Left renal pelvis (tissue), 4 donors: Measurements from ENCODE around the gene TRIM67. TPM values are rescaled to one million over a fixed set of nuclear protein-coding genes. Genes with fewer than 3 reads are reported as not detected.

Experiments used
- DNase-seq, 4 donors: peaks; one replicate each; pipeline ENCODE4 v3.0.0-alpha.2; 2013; ENCODE audit warnings: low read depth in 4 of 4, low spot score in 3 of 4
- polyA plus RNA-seq, 4 donors: library from polyadenylated mRNA; unstranded; fragments of 120-200 nt; gene quantifications; one replicate each; pipeline ENCODE4 v1.2.1, GENCODE V29; 2013; ENCODE audit not compliant: insufficient read length in 4 of 4

TRIM67 gene
- polyA plus RNA-seq, 4 donors, result 0.06 to 0.20 (median 0.12) TPM

GRCh38 chr1:231181271-231181670 lies 19.4 kb downstream of the TRIM67 start:
- no peak for DNase-seq

GRCh38 chr1:231182317-231182716 lies 20.5 kb downstream of the TRIM67 start:
- DNase-seq, result no peak

GRCh38 chr1:231183639-231184590 lies 22.1 kb downstream of the TRIM67 start:
- no peak for DNase-seq

- DNase-seq, result no peak
Measured at GRCh38 chr1:231184891-231185290, 23.0 kb downstream of the TRIM67 start.

- no peak for DNase-seq
Measured at GRCh38 chr1:231185391-231185790, 23.5 kb downstream of the TRIM67 start.

- DNase-seq, result no peak
Measured at GRCh38 chr1:231186356-231187115, 24.7 kb downstream of the TRIM67 start.

- DNase-seq, result no peak
Measured at GRCh38 chr1:231187571-231187970, 25.7 kb downstream of the TRIM67 start.

- no peak for DNase-seq
Measured at GRCh38 chr1:231188072-231188471, 26.2 kb downstream of the TRIM67 start.

- no peak for DNase-seq
Measured at GRCh38 chr1:231188768-231189167, 26.9 kb downstream of the TRIM67 start.

- no peak for DNase-seq
Measured at GRCh38 chr1:231189683-231190270, 27.9 kb downstream of the TRIM67 start.

GRCh38 chr1:231190456-231190855 lies 28.6 kb downstream of the TRIM67 start:
- DNase-seq, result no peak

- peak; percentile 26 to 50 (median 44) for DNase-seq
Measured at GRCh38 chr1:231192620-231193163, 30.8 kb downstream of the TRIM67 start.

- peak in 1 of 4 donors; percentile 6 for DNase-seq
Measured at GRCh38 chr1:231193710-231194340, 32.0 kb downstream of the TRIM67 start.

GRCh38 chr1:231194476-231194842 lies 32.6 kb downstream of the TRIM67 start:
- DNase-seq, result no peak

- DNase-seq, result no peak
Measured at GRCh38 chr1:231194843-231195516, 33.1 kb downstream of the TRIM67 start.

- no peak for DNase-seq
Measured at GRCh38 chr1:231196307-231196706, 34.4 kb downstream of the TRIM67 start.

GRCh38 chr1:231196728-231197127 lies 34.9 kb downstream of the TRIM67 start:
- DNase-seq, result no peak

GRCh38 chr1:231199868-231200267 lies 38.0 kb downstream of the TRIM67 start:
- no peak for DNase-seq

GRCh38 chr1:231200388-231201031 lies 38.7 kb downstream of the TRIM67 start:
- no peak for DNase-seq
